COLO668 (cell line): ENCODE results near the gene ARID1B.

Experiments used
- DNase-seq: peaks from one replicate; lab custom pipeline; 2025; ENCODE audit not compliant: unreplicated experiment; lab: John Stamatoyannopoulos, UW

Gene ARID1B

DNA sequence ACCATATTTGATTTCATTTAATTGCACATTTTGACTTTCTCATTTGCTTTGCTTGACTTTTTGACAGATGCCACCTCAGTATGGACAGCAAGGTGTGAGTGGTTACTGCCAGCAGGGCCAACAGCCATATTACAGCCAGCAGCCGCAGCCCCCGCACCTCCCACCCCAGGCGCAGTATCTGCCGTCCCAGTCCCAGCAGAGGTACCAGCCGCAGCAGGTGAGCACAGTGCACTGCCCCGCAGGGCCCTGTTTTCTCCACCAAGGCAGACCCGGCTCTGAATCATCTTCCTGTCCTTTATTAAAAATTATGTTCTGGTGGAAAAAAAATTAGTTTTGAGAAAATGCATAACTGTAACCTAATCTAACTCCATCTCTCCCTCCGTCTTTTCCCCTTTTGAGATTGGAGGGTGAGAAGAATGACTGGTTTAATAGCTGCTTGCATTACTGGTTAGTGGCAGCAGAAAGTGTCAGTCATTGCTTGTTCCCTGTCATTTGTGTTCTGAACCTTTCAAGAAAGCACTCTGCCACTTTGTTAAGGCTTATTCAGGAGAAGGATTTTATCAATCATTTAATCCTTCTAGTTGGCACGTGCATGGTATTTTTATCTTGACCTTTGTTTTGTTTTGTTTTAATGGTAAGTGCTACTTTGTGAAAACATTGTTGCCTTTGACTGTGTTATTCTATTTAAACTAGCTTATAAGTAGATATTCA is 124.3 kb downstream of the ARID1B start:
- no peak for DNase-seq

DNA sequence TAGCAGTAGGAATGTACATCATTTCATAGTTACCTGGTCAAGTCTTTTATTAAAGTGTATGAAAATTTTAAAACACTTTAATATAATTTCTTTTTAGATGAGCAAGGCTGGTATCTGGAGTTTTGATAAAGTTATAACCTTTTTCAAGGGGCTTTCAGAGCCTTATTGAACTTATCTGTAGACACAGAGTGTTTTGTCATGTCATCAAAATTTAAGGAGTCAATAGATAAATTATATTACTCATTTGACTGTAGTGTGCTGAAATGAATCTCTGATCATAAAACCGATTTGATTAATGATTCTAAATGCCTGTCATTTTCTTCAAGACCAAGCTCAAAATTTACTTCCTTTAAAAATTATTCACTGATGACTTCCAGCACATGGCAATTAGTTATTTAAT is 125.6 kb downstream of the ARID1B start:
- no peak for DNase-seq

DNA sequence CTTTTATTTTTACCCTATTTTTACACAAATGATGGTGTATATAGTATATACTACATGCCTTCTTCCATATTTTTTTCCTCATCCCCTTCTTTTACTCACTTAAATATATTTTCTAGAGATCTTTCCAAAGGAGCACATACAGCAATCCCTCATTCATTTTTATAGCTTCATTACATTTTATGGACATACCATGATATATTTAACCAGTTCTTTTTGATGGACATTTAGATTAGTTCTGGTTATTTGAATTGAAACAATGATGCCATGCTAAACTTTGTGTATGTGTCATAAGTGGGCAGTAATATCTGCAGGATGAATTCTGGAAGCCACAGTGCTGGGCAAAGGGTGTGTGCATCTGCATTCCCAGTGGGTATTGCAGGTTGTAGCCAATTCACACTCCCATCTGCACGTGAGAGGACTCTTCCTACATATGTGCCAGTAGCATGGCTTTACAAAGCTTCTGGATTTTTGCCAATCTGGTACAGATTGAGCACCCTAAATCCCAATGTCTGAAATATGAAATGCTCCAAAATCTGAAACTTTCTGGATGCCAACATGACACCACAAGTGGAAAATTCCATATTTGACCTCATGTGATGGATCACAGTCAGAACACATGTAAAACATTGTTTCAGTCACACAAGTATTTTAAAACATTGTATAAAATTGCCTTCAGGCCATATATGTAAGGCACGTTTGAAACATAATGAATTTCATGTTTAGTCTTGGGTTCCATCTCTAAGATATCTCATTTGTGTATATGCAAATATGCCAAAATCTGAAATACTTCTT is 127.2 kb downstream of the ARID1B start:
- no peak for DNase-seq

DNA sequence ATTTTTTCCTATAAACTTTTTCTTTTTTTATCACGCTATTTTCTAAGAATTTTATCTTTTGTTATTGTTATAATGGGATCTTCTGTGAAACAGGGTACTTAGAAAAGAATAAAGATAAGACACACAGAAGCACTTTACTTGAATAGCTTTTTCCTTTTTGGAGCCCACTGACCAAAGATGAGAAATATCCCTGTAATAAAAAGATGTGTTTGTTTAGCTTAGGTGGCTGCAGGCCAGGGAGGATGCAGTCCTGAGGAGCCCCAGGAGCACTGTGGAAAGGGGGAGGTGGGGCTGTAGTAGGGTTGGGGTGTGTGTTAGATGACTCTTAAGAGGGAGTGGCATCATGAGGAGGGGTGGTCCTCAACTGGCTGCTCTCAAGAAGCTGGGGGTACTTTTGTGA is 128.6 kb downstream of the ARID1B start:
- DNase-seq = no peak

DNA sequence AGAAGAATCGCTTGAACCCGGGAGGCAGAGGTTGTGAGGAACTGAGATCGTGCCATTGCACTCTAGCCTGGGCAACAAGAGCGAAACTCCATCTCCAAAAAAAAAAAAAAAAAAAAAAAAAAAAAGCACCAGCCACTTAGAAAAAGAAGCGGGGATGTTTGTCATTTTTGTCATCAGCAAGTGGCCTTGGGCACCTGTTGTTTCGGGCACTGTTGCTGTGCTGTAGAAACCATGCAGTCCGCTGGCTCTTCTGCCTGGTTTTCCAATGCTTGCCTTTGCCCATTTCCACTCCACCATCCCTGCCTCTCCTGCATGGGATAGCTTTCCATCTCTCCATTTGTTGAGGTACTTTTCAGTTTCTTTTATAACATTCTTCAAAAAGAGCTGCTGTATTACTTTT is 129.3 kb downstream of the ARID1B start:
- no peak for DNase-seq

DNA sequence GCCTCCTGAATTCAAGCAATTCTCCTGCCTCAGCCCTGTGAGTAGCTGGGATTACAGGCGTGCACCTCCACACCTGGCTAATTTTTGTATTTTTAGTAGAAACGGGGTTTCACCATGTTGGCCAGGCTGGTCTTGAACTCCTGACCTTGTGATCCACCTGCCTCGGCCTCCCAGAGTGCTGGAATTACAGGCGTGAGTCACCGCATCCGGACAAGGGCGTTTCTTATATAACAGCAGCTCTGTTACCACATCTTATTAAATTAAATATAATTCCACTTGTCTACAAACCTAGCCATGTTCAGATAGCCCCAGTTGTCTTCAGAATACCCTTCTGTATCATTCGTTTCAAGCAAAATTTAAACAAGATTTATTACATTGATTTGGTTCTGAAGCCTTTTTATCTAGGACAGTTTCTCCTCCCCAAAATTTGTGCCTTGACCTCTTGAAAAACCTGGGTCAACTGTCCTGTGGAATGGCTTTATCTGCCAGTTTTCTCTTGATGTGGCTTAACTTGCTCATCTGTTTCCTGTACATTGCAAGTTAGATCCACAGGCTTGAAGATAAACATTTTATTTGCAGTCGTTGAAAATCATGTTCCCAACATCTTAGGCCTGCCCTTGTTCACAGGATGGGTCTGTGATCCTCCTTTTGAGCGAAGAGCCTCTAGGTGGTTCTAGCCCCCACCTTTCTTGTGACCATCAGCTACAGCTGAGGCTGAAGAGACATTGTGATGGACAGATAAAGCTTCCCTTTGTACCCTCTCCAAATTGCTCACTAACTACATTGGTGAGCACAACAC is 132.2 kb downstream of the ARID1B start:
- no peak for DNase-seq

DNA sequence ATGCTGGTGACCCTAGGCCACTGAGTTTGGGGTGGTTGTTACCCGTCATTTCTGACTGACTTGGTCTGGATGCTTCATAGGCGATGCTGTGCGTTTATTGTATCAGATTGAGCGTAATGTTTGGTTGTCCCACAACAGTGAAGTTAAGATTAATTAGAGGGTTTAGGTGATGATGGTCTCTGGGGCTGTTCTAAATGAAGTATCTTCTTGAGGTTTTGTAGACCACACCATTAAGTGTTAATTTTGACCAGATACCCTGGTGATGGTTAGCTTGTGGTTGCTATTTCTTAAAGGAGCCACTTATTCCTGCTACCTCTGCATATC is 132.8 kb downstream of the ARID1B start:
- no peak for DNase-seq

DNA sequence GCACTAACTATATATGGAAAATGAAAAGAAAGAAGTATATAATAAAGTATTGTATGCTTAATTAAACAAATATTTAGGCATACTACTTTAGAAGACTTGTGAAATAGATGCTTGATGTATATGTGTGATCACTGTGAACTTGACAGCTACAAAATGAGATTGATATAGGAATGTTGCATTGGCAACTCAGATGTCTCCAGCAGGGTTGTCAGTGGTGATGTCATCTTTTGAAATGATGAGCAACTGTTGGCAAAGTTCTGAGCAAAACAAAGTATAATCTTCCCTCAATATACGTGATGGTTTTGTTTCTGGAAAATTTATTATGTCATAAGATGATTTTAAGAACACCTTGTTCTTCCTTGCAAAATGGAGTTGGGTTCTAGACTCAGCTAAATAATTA is 133.8 kb downstream of the ARID1B start:
- no peak for DNase-seq

DNA sequence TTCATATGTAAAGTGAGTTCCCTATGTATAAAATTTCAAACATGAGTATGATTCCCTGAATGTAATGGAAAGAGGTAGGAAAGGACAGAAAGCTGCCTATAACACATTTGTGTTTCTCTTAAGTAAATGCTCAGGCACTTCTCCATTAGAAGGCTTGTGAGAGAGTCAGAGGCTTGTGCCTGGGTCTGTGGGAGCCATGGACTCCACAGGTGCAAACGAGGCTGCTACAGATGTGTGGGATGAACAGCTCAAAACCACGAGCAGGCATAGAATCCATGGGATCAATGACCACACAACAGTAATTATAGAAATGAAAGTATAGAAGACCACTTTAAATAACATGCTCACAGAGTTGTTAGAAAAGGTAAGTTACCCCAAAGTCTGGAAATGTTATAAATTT is 134.4 kb downstream of the ARID1B start:
- DNase-seq = no peak

DNA sequence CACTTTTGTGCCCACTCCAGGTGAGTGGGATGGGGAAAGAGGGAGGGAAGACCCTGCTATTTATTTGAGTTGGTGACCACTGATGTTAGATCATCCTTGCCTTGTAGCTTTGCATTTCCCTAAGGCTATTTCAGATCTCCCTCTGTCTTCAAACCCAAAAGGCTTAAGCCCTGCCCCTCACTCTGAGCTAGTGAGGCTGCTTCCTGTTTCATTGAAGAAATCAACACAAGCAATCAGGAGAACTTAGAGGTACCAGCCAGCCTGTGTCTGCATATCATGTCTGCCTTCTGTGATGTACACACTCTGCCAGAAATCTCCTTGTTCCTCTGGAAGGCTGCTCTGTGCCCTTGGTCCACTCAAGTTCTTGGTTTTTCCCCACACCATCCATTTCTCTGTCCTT is 135.3 kb downstream of the ARID1B start:
- no peak for DNase-seq

DNA sequence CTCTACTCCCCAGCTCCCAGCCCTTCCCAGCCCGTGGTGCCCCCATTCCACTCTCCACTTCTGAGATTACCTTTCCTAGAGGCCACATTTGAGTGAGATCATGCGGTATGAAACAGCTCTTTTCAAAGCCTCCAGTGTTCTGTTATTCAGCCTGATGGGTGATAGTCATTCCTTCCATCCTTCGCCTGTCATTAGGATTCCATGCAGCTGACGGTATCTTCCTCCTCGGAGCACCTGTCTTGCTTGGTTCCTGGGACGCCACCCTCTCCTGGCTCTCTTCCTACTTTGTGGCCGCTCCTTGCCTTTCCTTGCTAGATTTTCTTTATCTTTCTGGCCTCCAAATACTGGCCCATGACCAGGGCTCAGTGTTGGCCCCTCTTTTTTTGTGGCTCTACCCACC is 137.0 kb downstream of the ARID1B start:
- DNase-seq = no peak

DNA sequence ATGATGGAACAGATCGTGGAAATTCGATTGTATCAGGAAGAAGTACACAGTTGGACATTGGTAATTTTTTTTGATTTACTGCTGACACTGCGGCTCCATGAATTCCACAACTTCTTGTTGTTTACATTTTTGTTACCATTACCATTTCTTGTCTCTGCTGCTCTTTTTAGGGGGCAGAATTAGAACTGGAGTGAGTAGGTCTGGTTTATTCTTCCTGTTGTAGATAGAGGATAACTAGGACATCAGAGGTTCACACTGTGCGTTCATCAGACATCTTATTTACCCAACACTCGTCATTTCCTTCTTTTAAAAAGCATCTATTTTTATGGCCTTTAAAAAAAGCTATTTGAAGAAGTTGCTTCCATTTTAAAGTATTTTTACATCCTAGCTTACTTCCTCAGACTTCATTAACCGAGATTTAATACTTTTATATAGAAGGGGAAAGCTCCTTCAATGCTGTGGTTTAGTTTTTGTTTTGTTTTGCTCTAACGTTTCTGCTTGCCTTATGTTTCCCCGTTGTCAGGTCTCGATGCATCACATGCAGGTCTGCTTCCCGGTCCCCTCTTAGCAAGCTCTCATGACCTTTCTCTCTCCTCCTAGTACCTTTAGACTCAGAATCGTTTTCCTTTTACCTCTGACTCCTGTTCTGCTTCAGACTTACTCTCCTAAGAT is 139.1 kb downstream of the ARID1B start:
- DNase-seq = no peak

DNA sequence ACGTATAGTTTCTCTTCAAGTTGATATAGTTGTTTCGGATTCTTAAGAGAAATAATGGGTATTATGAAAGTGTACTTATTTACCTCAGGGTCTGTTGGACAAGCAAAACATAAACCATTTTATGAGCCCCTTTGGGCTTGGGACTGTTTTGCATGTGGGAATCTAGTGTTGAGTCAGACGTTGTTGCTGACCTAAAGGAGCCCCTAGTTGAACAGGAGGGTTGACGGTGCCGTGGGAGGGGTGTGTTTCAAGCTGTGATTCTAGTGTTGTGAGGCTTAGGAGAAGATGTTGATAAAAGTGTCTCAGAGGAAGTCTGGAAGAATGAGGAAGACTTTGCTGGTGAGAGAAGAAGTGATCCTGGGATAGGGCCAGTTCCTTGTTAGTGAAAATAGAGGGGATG is 140.0 kb downstream of the ARID1B start:
- DNase-seq = no peak

DNA sequence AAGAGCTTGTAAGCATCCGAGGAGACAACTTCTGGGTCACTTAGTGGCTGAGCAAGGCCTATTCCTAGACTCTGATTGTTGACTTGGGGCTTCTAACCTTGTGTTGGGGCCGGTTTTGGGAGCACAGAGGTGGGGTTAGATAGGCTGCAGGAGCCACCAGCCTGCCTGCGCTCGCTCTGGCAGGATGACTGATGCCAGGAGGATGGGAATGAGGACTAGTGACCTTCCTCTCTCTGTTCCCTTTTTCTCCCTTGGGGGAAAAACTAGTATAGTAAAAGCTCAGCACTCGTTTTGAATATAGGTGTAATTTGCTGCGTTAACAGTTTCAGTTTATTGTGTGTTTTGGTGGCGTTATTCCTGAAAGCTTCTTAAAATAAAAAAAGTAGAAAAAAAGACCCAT is 141.5 kb downstream of the ARID1B start:
- DNase-seq = no peak

DNA sequence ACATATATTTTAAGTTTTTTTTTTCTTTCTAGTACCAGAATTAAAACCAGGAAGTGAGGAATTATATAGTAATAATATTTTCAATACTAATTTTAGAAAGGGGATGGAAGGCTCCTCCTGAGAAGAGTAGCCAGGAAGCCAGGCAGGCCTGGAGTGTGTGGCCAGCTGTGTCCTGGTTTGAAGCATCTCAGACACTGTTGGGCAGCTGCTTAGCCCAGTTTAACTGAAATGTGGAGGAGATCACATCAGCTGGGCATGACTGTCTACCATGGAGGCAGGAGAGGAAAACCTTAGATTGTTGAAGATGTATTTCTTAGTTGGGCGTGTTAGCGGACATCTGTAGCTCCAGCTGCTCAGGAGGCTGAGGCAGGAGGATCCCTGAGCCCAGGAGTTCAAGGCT is 142.2 kb downstream of the ARID1B start:
- no peak for DNase-seq

DNA sequence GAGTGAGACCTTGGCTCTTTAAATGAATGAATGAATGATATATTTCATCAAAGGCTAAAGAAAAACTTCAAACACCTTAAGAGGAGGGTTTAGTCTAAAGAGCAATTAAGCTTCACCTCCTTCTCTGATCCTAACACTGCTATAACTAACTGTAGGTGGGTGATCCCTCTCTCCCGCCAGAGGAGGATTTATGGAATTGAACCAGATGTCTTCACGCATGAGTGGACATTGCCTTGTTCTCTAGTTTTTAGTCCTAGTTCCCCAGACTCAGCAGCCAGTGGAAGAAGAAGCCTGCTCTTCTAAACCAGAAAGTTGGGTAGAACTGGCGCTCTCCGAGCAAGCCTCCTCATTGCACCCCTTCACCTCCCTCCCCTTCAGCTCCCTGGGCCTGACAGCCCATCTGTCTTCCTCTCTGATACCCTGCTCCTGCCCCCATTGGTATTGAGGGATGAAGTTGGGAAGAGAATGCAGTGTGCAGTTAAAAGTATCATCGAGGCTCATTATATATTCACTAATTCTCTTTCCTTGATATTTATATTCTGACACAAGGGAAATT is 142.7 kb downstream of the ARID1B start:
- DNase-seq = no peak

DNA sequence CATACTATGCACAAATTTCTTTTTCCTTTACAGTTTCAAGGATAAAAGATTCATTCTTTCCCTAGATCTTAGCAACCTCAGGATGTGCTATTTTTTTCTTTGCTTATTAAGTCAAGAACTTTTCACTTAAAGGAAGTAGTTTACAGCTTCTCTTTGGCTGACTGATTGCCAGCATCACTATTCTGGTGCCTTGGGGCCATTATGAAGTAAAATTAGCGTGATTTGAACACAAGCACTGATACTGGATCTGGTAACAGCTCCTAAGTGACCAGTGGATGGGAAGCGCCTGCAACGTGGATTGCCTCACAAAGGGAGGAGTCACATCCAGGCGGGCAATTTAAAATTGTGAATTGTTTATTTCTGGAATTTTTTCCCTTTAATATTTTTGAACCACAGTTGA is 147.1 kb downstream of the ARID1B start:
- no peak for DNase-seq

DNA sequence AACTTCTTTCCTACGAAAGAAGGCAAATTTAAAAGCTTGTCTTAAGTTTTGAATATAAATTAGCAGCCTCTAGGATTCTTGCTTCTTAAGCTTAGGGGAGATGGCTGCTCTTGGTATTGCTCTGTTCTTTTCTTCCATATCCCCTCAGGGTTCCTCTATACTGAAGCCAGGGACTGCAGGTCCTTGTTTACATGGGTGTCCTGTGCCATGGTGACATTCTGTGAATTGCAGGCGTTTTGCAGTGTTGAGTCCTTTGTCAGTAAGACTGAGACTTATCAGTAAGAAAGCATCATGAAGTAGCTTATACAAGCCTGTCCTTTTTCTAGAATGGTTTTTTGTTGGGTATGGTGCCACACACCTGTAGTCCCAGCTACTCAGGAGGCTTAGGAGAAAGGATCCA is 147.8 kb downstream of the ARID1B start:
- no peak for DNase-seq

DNA sequence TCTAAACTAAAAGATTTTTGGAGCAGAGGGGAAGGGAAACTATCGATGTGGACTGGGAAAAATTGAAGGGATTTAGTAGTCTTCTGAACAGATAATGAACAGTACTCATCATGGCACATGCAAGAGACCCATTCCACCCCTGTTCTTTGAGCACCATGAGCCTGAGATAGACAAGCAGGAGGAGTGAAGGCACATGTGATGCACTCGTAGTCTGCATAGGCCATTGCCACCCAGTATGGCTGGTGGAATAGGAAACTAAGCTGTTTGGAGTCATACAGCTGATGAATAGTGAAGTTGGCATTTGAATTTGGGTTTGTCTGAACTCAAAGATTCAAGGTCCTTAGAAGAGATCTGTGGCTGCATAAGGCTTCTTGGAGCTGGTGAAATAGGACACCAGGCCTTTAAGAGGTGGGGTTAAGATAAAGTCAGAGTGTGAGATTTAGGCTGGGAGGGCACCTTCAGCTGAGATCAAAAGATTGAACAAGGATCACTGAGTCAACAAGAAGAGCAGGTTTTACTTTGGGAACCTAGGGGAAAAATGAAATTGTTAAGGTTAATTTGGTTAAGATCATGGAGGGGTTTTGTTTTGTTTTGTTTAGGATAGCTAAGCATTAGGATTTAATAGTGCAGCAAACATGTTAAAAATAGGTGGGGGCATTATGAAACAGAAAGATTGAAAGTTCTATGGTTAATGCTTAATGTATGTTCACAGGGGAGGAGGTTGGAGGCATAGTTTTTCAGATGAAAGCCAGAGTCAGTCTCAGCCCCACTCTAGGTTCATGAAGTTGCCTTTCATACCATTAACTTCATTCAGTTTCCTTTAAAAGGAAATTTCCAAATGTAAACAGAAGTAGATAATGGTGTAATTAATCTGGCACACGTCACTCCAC is 148.8 kb downstream of the ARID1B start:
- no peak for DNase-seq

DNA sequence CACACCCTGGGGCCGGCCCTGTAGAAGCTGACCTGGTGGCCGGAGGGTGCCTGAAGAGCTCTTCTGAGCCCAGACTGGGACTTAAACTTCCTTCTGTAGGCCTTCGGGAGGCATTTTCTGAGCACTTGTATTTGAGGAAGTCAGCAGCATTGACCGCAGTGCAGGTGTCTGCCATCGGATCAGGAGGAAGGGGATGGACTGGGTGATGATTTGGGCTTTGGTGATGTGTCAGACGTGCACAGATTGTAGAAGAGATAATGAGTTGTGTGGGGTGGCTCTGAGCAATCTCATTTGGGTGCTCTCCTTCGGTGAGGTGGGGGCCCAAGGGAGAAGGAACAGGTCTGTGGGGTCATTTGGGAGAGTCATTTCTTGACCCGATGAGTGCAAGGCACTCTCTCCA is 150.9 kb downstream of the ARID1B start:
- no peak for DNase-seq
